ENCODE data around the gene OLA1.

Gene OLA1

DNA sequence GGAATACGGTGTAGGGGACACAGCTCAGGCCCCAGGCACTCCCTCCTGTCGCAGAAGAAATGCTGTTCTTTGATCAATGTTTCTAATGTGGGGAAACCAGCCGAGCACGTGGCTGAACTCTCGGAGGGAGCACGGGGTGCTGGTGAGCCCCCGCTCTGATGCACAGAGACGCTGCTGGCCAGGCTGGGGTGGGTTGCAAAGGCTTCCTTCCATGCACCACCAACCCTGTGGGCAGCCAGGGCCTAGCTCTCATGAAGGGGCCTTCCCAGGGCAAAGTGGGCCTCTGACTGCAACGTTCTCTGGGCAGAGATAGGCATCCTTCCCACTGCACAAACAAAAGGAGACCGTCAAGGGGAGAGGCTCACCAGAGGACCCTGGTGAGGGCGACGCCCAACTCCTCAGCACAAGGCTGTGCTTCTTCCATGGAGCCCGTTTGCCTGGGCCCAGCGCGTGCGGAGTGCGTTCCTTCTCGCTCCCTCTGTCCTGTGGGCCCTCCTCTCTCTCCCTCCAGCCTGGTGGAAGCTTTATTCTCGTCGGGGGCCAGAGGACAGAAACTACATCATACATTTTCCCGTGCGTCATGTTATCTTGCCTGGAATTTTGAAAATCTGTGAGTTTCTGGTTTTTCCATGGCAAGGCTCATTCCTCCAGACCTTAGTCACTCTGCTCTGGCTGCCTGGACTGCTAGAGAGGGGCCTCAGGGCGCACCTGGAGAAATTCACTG lies 222.0 kb downstream of the OLA1 start:
- no peak for DNase-seq

DNA sequence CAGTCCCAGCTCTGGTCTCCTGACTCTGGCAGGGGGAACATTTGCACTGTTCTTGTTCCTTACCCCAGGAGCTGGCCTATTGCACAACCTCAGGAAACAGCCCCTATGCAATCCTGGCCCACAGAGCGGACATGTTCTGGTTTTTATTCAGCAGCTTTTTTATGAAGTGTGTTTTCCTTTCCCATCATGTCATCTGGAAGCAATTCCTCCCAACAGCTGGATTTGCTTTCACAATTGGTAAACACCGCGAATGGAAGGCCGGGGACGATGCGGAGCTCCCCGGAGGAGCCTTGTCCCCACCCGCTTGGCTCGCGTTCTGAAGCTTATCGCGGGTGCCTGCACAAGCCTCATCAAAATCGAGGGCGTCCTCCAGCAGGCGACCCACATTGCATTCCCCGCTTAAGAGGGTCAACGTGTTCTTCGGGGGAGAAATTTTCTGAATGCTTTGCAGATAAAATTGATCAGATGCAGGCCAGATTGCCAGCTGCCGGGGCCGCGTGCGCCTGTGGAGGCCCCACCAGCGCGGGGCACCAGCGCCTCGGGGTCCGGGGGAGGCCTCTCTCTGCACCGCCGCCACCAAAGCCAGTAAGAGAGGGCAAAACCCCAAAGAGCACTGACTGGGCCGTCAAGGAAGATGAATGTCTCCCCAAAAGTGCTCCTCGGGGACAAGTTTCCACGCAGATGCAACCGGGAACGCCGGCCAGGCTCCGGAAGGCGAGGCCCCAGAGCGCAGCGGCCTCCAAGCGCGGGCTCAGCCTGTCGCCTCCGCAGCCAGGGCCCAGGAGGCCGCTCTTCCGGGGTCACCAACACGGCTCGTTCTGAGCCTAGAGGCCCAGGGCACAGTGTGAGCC lies 222.8 kb downstream of the OLA1 start:
- DNase-seq: no peak

DNA sequence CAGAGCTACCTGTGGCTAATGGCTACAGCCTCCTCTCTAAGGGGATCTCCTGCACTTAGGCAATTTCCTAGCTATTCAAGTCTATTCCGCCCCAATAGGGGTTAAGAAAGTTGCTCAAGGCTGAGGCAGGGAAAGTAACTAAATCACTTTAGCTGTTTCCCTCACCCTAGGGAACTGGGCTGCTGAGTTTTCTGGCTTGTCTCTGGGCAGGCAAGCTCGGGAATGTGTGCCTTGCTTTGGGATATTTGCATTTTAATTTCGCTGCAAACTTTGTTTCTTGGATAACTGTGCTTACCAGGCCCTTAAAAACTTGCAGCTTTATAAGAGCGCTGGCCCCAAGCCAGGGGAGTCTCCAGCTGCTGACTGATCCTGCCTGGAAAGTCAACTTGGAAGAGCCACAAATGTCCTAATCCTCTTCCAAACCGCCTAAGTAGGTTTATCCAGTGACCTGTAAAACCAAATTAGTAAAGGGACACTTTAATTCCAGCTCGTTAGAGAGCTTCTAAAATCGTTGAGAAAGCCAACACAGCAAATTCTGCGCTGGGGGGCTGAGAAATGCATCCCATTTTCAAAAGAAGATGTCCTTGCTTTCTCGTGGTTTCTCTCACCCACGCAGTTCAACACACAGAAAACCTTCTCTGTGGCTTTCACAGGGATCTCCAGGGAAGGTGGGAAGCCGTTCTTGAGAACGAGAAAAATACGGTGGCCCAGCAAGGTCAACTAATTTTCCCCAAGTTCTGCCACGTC lies 223.6 kb downstream of the OLA1 start:
- DNase-seq: no peak

DNA sequence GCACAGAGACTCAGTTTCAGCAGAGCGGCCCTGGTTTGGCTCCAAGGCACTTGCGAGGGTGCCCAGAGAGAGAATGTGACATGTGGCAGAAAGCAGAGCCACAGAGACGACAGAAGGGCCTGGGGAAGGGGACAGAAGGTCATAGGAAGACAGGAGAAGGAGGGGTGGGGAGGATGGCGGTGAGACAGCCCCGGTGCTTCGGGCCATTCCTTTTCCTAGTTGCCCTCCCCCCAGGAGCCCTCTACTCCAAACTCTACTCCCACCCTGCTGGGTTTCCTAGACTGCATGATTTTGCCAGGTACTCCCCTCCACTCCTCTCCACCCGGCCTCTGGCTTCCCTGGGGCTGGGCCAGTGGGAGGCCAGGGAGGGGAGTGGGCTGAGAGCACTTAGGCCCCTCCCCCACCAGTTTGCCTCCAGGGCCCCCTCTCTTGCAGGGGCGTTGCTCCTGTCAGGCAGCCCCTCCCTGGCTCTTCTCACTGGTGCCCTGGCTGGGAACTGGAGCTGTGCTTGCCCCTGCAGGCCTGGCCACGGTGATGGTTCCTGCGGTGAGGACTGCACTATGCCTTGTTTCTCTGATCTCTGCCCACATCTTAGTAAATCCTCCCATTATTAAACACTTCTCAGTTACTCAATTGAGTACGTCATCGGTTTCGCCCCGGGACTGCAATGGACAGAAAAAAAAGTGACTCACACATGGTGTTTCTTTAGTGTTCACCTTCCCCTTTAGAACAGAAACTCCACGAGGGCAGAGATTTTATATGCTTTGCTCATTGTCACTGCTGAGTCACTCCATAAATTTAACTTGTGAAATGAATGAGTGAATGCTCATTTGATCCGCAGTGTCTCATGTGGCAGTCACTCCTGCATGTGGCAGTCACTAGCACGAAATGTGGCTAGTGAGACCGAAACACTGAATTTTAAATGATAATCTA lies 224.5 kb downstream of the OLA1 start:
- DNase-seq: peak; percentile 38

Data from NCI-H69 (cell line).